Measurements from ENCODE around the gene DHDH.

GRCh38 chr19:48953990-48954594 is 20.6 kb downstream of the DHDH start:
- TF ChIP-seq CTCF (IDR thresholded peaks at IDR 0.05; ENCODE audit: insufficient read depth, low read length, poor library complexity, severe bottlenecking) = no peak
- no peak for TF ChIP-seq EZH2phosphoT487 (conservative IDR thresholded peaks at IDR 0.05; ENCODE audit: low read length)
